22Rv1 (cell line): Measurements from ENCODE around the gene INHA.

Source experiments
- ZFX ChIP-seq: fragments of 450-650 bp; IDR thresholded peaks from 2 replicates; pipeline ENCODE4 v1.6.1; 2017; ENCODE audit warnings: antibody characterized with exemption, borderline replicate concordance
- TF ChIP-seq, protein P1 (sequence below): fragments of 450-650 bp; IDR thresholded peaks from 2 replicates; pipeline ENCODE4 v1.5.1; 2017; ENCODE audit warnings: mild to moderate bottlenecking

DNA sequence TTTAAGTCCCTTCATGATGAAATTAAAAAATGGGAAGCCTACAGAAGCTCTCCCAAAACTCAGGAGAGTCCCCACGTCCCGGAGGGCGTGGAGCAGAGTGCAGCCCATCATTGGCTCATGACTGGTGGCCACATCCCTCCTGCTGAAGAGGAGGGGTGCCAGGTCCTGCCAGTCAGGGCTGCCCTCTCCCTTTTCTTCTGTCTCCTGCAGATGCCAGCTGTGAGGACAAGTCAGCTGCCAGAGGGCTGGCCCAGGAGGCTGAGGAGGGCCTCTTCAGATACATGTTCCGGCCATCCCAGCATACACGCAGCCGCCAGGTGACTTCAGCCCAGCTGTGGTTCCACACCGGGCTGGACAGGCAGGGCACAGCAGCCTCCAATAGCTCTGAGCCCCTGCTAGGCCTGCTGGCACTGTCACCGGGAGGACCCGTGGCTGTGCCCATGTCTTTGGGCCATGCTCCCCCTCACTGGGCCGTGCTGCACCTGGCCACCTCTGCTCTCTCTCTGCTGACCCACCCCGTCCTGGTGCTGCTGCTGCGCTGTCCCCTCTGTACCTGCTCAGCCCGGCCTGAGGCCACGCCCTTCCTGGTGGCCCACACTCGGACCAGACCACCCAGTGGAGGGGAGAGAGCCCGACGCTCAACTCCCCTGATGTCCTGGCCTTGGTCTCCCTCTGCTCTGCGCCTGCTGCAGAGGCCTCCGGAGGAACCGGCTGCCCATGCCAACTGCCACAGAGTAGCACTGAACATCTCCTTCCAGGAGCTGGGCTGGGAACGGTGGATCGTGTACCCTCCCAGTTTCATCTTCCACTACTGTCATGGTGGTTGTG lies 2.6 kb downstream of the INHA start:
- TF ChIP-seq, protein P1, sequence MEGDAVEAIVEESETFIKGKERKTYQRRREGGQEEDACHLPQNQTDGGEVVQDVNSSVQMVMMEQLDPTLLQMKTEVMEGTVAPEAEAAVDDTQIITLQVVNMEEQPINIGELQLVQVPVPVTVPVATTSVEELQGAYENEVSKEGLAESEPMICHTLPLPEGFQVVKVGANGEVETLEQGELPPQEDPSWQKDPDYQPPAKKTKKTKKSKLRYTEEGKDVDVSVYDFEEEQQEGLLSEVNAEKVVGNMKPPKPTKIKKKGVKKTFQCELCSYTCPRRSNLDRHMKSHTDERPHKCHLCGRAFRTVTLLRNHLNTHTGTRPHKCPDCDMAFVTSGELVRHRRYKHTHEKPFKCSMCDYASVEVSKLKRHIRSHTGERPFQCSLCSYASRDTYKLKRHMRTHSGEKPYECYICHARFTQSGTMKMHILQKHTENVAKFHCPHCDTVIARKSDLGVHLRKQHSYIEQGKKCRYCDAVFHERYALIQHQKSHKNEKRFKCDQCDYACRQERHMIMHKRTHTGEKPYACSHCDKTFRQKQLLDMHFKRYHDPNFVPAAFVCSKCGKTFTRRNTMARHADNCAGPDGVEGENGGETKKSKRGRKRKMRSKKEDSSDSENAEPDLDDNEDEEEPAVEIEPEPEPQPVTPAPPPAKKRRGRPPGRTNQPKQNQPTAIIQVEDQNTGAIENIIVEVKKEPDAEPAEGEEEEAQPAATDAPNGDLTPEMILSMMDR: no peak
- TF ChIP-seq ZFX: no peak
